HEK293 (cell line): Measurements from ENCODE around the gene ENOX2.

Source experiments
- CTCF ChIA-PET: fragments of 350-600 bp; formaldehyde crosslinking; extraction: SDS; loops from one replicate; lab custom pipeline; 2021; ENCODE audit warnings: antibody characterized with exemption; lab: Yijun Ruan, JAX
- POLR2A ChIA-PET: fragments of 300-600 bp; formaldehyde crosslinking; extraction: SDS; loops from one replicate; lab custom pipeline; 2020; ENCODE audit warnings: antibody characterized with exemption, inconsistent platforms; lab: Yijun Ruan, JAX
- H3K27ac ChIP-seq: fragments of 200-500 bp; sonication (Bioruptor generic); 2 replicates; pipeline ENCODE4 v1.5.1; 2014; ENCODE audit warnings: low read depth, low read length, control low read depth, inconsistent platforms; ENCODE audit errors: extremely low read depth
- H3K36me3 ChIP-seq, 2 experiments: fragments of 200-500 bp in 1 of 2; sonication (Bioruptor generic) in 1 of 2; 1 replicate in 1 of 2; 2 replicates in 1 of 2; pipeline ENCODE4 v1.5.1; 2014 to 2017; ENCODE audit warnings: inconsistent platforms in 2 of 2, low read length in 2 of 2; ENCODE audit not compliant: control insufficient read depth in 2 of 2, insufficient read depth in 1 of 2
- H3K4me1 ChIP-seq: fragments of 200-500 bp; sonication (Bioruptor generic); 2 replicates; pipeline ENCODE4 v1.5.1; 2014; ENCODE audit warnings: mild to moderate bottlenecking, low read length, inconsistent platforms; ENCODE audit not compliant: control insufficient read depth, insufficient read depth
- H3K4me3 ChIP-seq: 2 replicates; pipeline ENCODE4 v1.5.1; 2011; ENCODE audit warnings: low read depth, mild to moderate bottlenecking, control low read depth, low read length, moderate library complexity
- H3K9me3 ChIP-seq: fragments of 200-500 bp; sonication (Bioruptor generic); 2 replicates; pipeline ENCODE4 v1.5.1; 2014; ENCODE audit warnings: low read depth, low read length, inconsistent platforms; ENCODE audit not compliant: control insufficient read depth, insufficient read depth
- HOXA7 ChIP-seq: sonication (generic); formaldehyde crosslinking; IDR thresholded peaks from 2 replicates; pipeline ENCODE4 v1.8.1; 2022; ENCODE audit warnings: missing genetic modification reagents, borderline replicate concordance
- KLF10 ChIP-seq: fragments of 450-650 bp; IDR thresholded peaks from 2 replicates; pipeline ENCODE4 v1.5.1; 2018; ENCODE audit warnings: missing biosample characterization, mild to moderate bottlenecking, missing genetic modification characterization
- KLF9 ChIP-seq: fragments of 450-650 bp; formaldehyde crosslinking; IDR thresholded peaks from 2 replicates; pipeline ENCODE4 v1.5.1; 2016; ENCODE audit warnings: missing biosample characterization, missing genetic modification characterization, low read depth
- MEIS1 ChIP-seq: sonication (generic); formaldehyde crosslinking; IDR thresholded peaks from 2 replicates; pipeline ENCODE4 v1.8.1; 2022; ENCODE audit warnings: missing genetic modification reagents, mild to moderate bottlenecking, borderline replicate concordance
- TSHZ1 ChIP-seq: fragments of 450-650 bp; formaldehyde crosslinking; IDR thresholded peaks from 2 replicates; pipeline ENCODE4 v1.5.1; 2016; ENCODE audit warnings: missing biosample characterization, missing genetic modification characterization, borderline replicate concordance
- ZNF112 ChIP-seq: fragments of 450-650 bp; formaldehyde crosslinking; IDR thresholded peaks from 2 replicates; pipeline ENCODE4 v1.5.0; 2017; ENCODE audit warnings: missing biosample characterization, missing genetic modification characterization
- ZNF155 ChIP-seq: fragments of 450-650 bp; formaldehyde crosslinking; IDR thresholded peaks from 2 replicates; pipeline ENCODE4 v1.5.1; 2016; ENCODE audit warnings: missing biosample characterization, missing genetic modification characterization
- ZNF174 ChIP-seq: fragments of 450-650 bp; formaldehyde crosslinking; IDR thresholded peaks from 2 replicates; pipeline ENCODE4 v1.5.0; 2017; ENCODE audit warnings: missing biosample characterization, mild to moderate bottlenecking, missing genetic modification characterization
- ZNF341 ChIP-seq: fragments of 450-650 bp; formaldehyde crosslinking; IDR thresholded peaks from 2 replicates; pipeline ENCODE4; 2016; ENCODE audit warnings: low read depth, missing biosample characterization, missing genetic modification characterization
- ZNF394 ChIP-seq: fragments of 450-650 bp; formaldehyde crosslinking; IDR thresholded peaks from 2 replicates; pipeline ENCODE4 v1.5.1; 2016; ENCODE audit warnings: missing biosample characterization, missing genetic modification characterization, mild to moderate bottlenecking, moderate library complexity, borderline replicate concordance
- ZNF423 ChIP-seq: fragments of 450-650 bp; formaldehyde crosslinking; IDR thresholded peaks from 2 replicates; pipeline ENCODE4 v1.5.1; 2016; ENCODE audit warnings: missing biosample characterization, missing genetic modification characterization
- ZNF473 ChIP-seq: fragments of 450-650 bp; formaldehyde crosslinking; IDR thresholded peaks from 2 replicates; pipeline ENCODE4 v1.5.1; 2017; ENCODE audit warnings: missing biosample characterization, missing genetic modification characterization
- ZNF518A ChIP-seq: fragments of 450-650 bp; formaldehyde crosslinking; conservative IDR thresholded peaks from 2 replicates; pipeline ENCODE4 v1.5.1; 2016; ENCODE audit warnings: low read depth, missing biosample characterization, missing genetic modification characterization
- ZNF529 ChIP-seq: fragments of 450-650 bp; formaldehyde crosslinking; IDR thresholded peaks from 2 replicates; pipeline ENCODE4 v1.5.1; 2017; ENCODE audit warnings: missing genetic modification characterization, missing biosample characterization; ENCODE audit not compliant: insufficient replicate concordance
- ZNF549 ChIP-seq: fragments of 450-650 bp; IDR thresholded peaks from 2 replicates; pipeline ENCODE4 v1.5.1; 2018; ENCODE audit warnings: missing biosample characterization, missing genetic modification characterization, mild to moderate bottlenecking, inconsistent platforms, moderate library complexity
- ZNF645 ChIP-seq: fragments of 450-650 bp; formaldehyde crosslinking; IDR thresholded peaks from 2 replicates; pipeline ENCODE4; 2016; ENCODE audit warnings: missing biosample characterization, missing genetic modification characterization
- ZNF660 ChIP-seq: fragments of 450-650 bp; IDR thresholded peaks from 2 replicates; pipeline ENCODE4 v1.5.1; 2018; ENCODE audit warnings: missing biosample characterization, mild to moderate bottlenecking, missing genetic modification characterization
- ZNF747 ChIP-seq: fragments of 450-650 bp; formaldehyde crosslinking; IDR thresholded peaks from 2 replicates; pipeline ENCODE4 v1.5.1; 2016; ENCODE audit warnings: missing biosample characterization, missing genetic modification characterization
- ZNF837 ChIP-seq: fragments of 450-650 bp; formaldehyde crosslinking; IDR thresholded peaks from 2 replicates; pipeline ENCODE4 v1.5.1; 2016; ENCODE audit warnings: missing biosample characterization, missing genetic modification characterization
- ZSCAN23 ChIP-seq: fragments of 450-650 bp; formaldehyde crosslinking; IDR thresholded peaks from 2 replicates; pipeline ENCODE4 v1.5.1; 2016; ENCODE audit warnings: missing biosample characterization, missing genetic modification characterization
- TF ChIP-seq, protein P1 (sequence below): fragments of 450-650 bp; formaldehyde crosslinking; IDR thresholded peaks from 2 replicates; pipeline ENCODE4 v1.5.1; 2016; ENCODE audit warnings: missing biosample characterization, missing genetic modification characterization
- TF ChIP-seq, protein P2 (sequence below): fragments of 450-650 bp; formaldehyde crosslinking; IDR thresholded peaks from 2 replicates; pipeline ENCODE4 v1.5.1; 2016; ENCODE audit warnings: missing biosample characterization, missing genetic modification characterization

Gene ENOX2

DNA sequence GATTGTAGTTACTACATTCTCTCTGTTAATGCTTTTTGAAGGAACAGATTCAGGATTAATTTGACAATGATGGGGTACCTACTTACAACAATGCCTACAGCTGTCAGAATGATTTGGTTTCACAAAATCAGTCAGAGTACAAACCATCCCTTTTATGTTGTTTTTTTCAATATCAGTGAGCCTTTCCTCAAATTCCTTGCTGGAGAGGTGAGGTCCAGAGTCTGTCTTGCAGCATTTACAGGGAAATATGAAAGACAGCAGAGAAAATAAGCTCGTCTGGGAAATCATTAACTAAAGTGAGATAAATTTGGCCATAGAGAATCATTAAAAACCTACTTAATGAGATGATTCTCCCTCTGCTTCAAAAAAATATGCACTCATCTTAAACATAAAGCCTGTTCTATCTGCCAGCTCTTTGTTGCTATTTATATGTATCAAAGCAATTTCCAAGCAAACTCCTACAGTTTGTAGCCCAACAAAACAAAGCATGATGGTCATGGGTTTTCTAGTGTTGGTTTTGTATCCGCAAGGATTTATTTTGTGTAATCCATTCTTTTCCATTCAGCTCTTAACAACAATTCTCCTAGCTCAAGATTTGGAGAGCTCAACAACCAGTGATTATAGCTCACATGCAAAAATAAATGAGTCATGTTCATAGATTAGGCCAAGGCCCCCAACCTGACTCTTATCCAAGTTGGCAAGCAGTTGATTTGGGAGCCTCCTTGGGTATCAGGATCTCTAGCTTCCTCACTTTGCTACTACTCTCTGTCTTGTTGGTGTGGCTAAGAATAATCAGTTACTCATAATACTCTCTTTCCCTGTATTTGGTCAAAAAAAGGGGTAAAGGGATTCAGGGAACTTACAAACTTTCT is 222.6 kb downstream of the ENOX2 start (continued):
- TF ChIP-seq ZNF518A (tag by site-specific recombination): no peak
- TF ChIP-seq TSHZ1 (tag by site-specific recombination): no peak
- TF ChIP-seq KLF9 (tag by site-specific recombination): no peak
- TF ChIP-seq HOXA7 (CRISPR knock-in tag): no peak
- no peak for TF ChIP-seq ZSCAN23 (tag by site-specific recombination)
- TF ChIP-seq, protein P1, sequence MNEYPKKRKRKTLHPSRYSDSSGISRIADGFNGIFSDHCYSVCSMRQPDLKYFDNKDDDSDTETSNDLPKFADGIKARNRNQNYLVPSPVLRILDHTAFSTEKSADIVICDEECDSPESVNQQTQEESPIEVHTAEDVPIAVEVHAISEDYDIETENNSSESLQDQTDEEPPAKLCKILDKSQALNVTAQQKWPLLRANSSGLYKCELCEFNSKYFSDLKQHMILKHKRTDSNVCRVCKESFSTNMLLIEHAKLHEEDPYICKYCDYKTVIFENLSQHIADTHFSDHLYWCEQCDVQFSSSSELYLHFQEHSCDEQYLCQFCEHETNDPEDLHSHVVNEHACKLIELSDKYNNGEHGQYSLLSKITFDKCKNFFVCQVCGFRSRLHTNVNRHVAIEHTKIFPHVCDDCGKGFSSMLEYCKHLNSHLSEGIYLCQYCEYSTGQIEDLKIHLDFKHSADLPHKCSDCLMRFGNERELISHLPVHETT (tag by site-specific recombination): no peak
- TF ChIP-seq ZNF549 (tag by site-specific recombination): no peak
- TF ChIP-seq ZNF155 (tag by site-specific recombination): no peak
- no peak for TF ChIP-seq ZNF529 (tag by site-specific recombination)
- TF ChIP-seq, all 188 proteins: peak for 0

GRCh38 chrX:130676861-130677260 is 226.1 kb downstream of the ENOX2 start:
- H3K36me3 ChIP-seq: peaks cover 0 to 6% of the 10 kb centered on the region in 2 experiments; a peak in 1 of 3 replicates
- no peak overlapping the region for H3K27ac ChIP-seq
- H3K9me3 ChIP-seq: no peaks in the 10 kb centered on the region
- CTCF ChIA-PET: no interaction called here
- no peaks in the 10 kb centered on the region for H3K4me1 ChIP-seq
- POLR2A ChIA-PET: no interaction called here
- no peak overlapping the region for H3K4me3 ChIP-seq
- TF ChIP-seq, protein P2, sequence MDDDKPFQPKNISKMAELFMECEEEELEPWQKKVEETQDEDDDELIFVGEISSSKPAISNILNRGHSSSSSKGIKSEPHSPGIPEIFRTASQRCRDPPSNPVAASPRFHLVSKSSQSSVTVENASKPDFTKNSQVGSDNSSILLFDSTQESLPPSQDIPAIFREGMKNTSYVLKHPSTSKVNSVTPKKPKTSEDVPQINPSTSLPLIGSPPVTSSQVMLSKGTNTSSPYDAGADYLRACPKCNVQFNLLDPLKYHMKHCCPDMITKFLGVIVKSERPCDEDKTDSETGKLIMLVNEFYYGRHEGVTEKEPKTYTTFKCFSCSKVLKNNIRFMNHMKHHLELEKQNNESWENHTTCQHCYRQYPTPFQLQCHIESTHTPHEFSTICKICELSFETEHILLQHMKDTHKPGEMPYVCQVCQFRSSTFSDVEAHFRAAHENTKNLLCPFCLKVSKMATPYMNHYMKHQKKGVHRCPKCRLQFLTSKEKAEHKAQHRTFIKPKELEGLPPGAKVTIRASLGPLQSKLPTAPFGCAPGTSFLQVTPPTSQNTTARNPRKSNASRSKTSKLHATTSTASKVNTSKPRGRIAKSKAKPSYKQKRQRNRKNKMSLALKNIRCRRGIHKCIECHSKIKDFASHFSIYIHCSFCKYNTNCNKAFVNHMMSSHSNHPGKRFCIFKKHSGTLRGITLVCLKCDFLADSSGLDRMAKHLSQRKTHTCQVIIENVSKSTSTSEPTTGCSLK (tag by site-specific recombination): no peak
- TF ChIP-seq ZNF112 (tag by site-specific recombination) (no peak), ZNF473 (tag by site-specific recombination) (no peak), ZNF394 (tag by site-specific recombination) (no peak), ZNF660 (tag by site-specific recombination) (no peak), ZNF341 (tag by site-specific recombination) (no peak), ZNF174 (tag by site-specific recombination) (no peak), ZNF423 (no peak), ZNF837 (no peak), MEIS1 (CRISPR knock-in tag) (no peak), ZNF645 (no peak), KLF10 (tag by site-specific recombination) (no peak), ZNF747 (tag by site-specific recombination) (no peak)
